OCI-LY3 (cell line): ENCODE measurements around the gene CLEC9A.

ENCODE experiments used
- H2AFZ ChIP-seq: fragments of 200-600, 300-600 bp; shearing (Covaris generic); 2 replicates; pipeline ENCODE4 v1.6.0; 2014; ENCODE audit warnings: antibody characterized with exemption, low read depth, low read length
- H3K27ac ChIP-seq: fragments of 200-600, 300-600 bp; sonication (generic); 2 replicates; pipeline ENCODE4 v1.5.1; 2014; ENCODE audit warnings: mild to moderate bottlenecking, low read length, moderate library complexity, mixed read lengths
- H3K27me3 ChIP-seq: fragments of 200-600, 300-600 bp; sonication (generic); 2 replicates; pipeline ENCODE4 v1.6.1; 2014; ENCODE audit warnings: low read depth, low read length, mixed read lengths
- H3K36me3 ChIP-seq: fragments of 200-600, 300-600 bp; sonication (generic); replicated peaks from 2 replicates; pipeline ENCODE3; 2014; ENCODE audit warnings: low read depth, low read length, mixed read lengths
- H3K4me1 ChIP-seq: fragments of 300-600, 200-600 bp; sonication (generic); 2 replicates; pipeline ENCODE4 v1.6.1; 2014; ENCODE audit warnings: low read length, mixed read lengths
- H3K4me2 ChIP-seq: fragments of 200-600, 300-600 bp; sonication (generic); 2 replicates; pipeline ENCODE4 v1.6.1; 2014; ENCODE audit warnings: low read length, mixed read lengths
- H3K4me3 ChIP-seq: fragments of 300-600, 200-600 bp; sonication (generic); 2 replicates; pipeline ENCODE4 v1.5.1; 2014; ENCODE audit warnings: antibody characterized with exemption, mild to moderate bottlenecking, low read length, moderate library complexity
- H3K79me2 ChIP-seq: fragments of 300-600, 200-600 bp; shearing (Covaris generic); 2 replicates; pipeline ENCODE4 v1.6.1; 2014; ENCODE audit warnings: mild to moderate bottlenecking, low read length, mixed read lengths
- H3K9ac ChIP-seq: fragments of 300-600, 200-600 bp; shearing (Covaris generic); 2 replicates; pipeline ENCODE4 v1.6.0; 2014; ENCODE audit warnings: mild to moderate bottlenecking, low read length, moderate library complexity
- H3K9me3 ChIP-seq: fragments of 200-600, 300-600 bp; shearing (Covaris generic); 2 replicates; pipeline ENCODE4 v1.6.1; 2014; ENCODE audit warnings: low read length, mixed read lengths; ENCODE audit not compliant: insufficient read depth
- H4K20me1 ChIP-seq: fragments of 200-600, 300-600 bp; sonication (generic); 2 replicates; pipeline ENCODE4 v1.6.1; 2016; ENCODE audit warnings: low read length, mixed read lengths; ENCODE audit not compliant: insufficient read depth
- EZH2phosphoT487 ChIP-seq: fragments of 200-600 bp; shearing (Covaris generic); IDR thresholded peaks from 2 replicates; pipeline ENCODE4 v1.6.1; 2018; ENCODE audit warnings: antibody characterized with exemption, mixed run types, low read depth
- TF ChIP-seq, protein P1 (sequence below): fragments of 200-600, 300-600 bp; sonication (generic); IDR thresholded peaks from 2 replicates; pipeline ENCODE4 v1.5.1; 2014; ENCODE audit warnings: antibody characterized with exemption, low read length, low read depth

The CLEC9A gene

GRCh38 chr12:10101648-10102220 lies 71.3 kb downstream of the CLEC9A start:
- no peak overlapping the region for H3K9ac ChIP-seq
- no peak overlapping the region for H2AFZ ChIP-seq
- peaks cover 15% of the 10 kb centered on the region for H3K4me1 ChIP-seq
- no peaks in the 10 kb centered on the region; the same call in 1 of the 2 replicates for H3K27me3 ChIP-seq
- TF ChIP-seq EZH2phosphoT487: no peak
- TF ChIP-seq, protein P1, sequence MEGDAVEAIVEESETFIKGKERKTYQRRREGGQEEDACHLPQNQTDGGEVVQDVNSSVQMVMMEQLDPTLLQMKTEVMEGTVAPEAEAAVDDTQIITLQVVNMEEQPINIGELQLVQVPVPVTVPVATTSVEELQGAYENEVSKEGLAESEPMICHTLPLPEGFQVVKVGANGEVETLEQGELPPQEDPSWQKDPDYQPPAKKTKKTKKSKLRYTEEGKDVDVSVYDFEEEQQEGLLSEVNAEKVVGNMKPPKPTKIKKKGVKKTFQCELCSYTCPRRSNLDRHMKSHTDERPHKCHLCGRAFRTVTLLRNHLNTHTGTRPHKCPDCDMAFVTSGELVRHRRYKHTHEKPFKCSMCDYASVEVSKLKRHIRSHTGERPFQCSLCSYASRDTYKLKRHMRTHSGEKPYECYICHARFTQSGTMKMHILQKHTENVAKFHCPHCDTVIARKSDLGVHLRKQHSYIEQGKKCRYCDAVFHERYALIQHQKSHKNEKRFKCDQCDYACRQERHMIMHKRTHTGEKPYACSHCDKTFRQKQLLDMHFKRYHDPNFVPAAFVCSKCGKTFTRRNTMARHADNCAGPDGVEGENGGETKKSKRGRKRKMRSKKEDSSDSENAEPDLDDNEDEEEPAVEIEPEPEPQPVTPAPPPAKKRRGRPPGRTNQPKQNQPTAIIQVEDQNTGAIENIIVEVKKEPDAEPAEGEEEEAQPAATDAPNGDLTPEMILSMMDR: no peak
- H3K4me2 ChIP-seq: no peak overlapping the region
- no peak overlapping the region for H3K4me3 ChIP-seq
- no peaks in the 10 kb centered on the region for H4K20me1 ChIP-seq
- no peaks in the 10 kb centered on the region for H3K36me3 ChIP-seq
- no peaks in the 10 kb centered on the region; the same call in 1 of the 2 replicates for H3K9me3 ChIP-seq
- no peaks in the 10 kb centered on the region for H3K79me2 ChIP-seq
- H3K27ac ChIP-seq: no peak overlapping the region

DNA sequence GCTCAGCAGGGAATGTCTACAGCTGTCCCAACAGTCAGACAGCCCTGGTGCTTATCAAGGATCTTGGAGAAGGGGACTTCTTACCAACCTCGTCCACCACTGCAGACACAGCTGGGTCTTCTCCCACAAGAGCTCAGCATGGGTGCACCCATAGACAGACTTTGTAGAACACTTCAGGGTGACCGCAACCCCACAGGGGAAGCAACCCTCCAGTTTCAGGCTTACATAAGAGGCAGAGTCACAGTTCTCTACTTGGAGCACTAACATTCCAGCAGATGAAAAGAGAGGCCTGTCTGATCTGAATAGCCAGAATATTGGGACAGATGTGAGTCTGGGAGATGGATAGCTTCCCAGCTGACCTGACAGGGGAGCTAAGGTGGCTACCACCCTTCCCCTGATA lies 71.8 kb downstream of the CLEC9A start:
- H3K4me3 ChIP-seq: no peak overlapping the region
- H3K27me3 ChIP-seq: no peaks in the 10 kb centered on the region; the same call in 1 of the 2 replicates

DNA sequence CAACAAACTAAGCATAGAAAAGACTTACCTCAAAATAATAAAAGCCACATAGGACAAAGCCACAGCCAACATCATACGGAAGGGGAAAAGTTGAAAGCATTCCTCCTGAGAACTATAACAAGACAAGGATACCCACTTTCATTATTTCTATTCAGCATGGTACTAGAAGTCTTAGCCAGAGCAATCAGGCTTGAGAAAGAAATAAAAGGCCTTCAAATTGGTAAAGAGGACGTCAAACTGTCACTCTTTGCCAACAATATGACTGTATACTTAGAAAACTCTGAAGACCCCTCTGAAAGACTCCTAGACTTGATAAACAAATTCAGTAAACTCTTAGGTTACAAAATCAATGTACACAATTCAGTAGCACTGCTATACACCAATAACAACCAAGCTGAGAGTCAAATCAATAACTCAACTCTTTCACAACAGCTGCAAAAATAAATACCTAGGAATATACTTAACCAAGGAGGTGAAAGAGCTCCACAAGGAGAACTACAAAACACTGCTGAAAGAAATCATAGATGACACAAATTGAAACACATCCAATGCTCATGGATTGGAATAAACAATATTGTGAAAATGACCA lies 79.9 kb downstream of the CLEC9A start:
- TF ChIP-seq, protein P1: no peak
- no peak for TF ChIP-seq EZH2phosphoT487
- Histone ChIP-seq H3K27me3 (no peaks in the 10 kb centered on the region), H3K4me1 (no peaks in the 10 kb centered on the region), H3K9ac (no peak overlapping the region), H2AFZ (no peak overlapping the region), H3K27ac (no peak overlapping the region), H3K36me3 (no peaks in the 10 kb centered on the region), H3K79me2 (no peaks in the 10 kb centered on the region), H3K4me3 (no peak overlapping the region), H4K20me1 (no peaks in the 10 kb centered on the region), H3K9me3 (no peaks in the 10 kb centered on the region), H3K4me2 (no peak overlapping the region)

More for the DNA sequence above, 71.8 kb downstream of the CLEC9A start:
- H3K4me2 ChIP-seq: no peak overlapping the region
- no peak for TF ChIP-seq EZH2phosphoT487
- TF ChIP-seq, protein P1: no peak
- no peaks in the 10 kb centered on the region; the same call in 1 of the 2 replicates for H3K9me3 ChIP-seq
- no peak overlapping the region for H2AFZ ChIP-seq
- peaks cover 14% of the 10 kb centered on the region for H3K4me1 ChIP-seq
- no peak overlapping the region for H3K9ac ChIP-seq
- no peaks in the 10 kb centered on the region for H4K20me1 ChIP-seq
- no peaks in the 10 kb centered on the region for H3K79me2 ChIP-seq
- H3K36me3 ChIP-seq: no peaks in the 10 kb centered on the region
- H3K27ac ChIP-seq: no peak overlapping the region

- Histone ChIP-seq H3K9ac (no peak overlapping the region), H3K27ac (no peak overlapping the region)
These were observed 81.0 kb downstream of the CLEC9A start for GRCh38 chr12:10111451-10111850.

More at GRCh38 chr12:10111451-10111850, 81.0 kb downstream of the CLEC9A start:
- no peak for TF ChIP-seq EZH2phosphoT487
- TF ChIP-seq, protein P1: no peak
- H3K9me3 ChIP-seq: no peaks in the 10 kb centered on the region
- H4K20me1 ChIP-seq: no peaks in the 10 kb centered on the region
- no peaks in the 10 kb centered on the region for H3K79me2 ChIP-seq
- H3K4me1 ChIP-seq: no peaks in the 10 kb centered on the region
- H3K36me3 ChIP-seq: no peaks in the 10 kb centered on the region
- no peak overlapping the region for H3K4me2 ChIP-seq
- no peak overlapping the region for H2AFZ ChIP-seq
- H3K27me3 ChIP-seq: no peaks in the 10 kb centered on the region
- no peak overlapping the region for H3K4me3 ChIP-seq
